Measurements from ENCODE around the gene ASH1L.
"Not testable (repeated sequence)": the region's sequence is repeated elsewhere in the genome, so short reads cannot be mapped to it uniquely, and the experiment has no call there.

- not testable (repeated sequence) for TF ChIP-seq CTCF (IDR thresholded peaks at IDR 0.05; ENCODE audit: poor library complexity); EZH2phosphoT487 (IDR thresholded peaks at IDR 0.05; ENCODE audit: low read depth, severe bottlenecking, unreplicated experiment); EZH2 (IDR thresholded peaks at IDR 0.05; ENCODE audit: borderline replicate concordance)
These were observed 129.3 kb downstream of the ASH1L start for GRCh38 chr1:155433128-155433830.

All from hepatocyte (in vitro differentiated cells).